ENCODE data around the gene POLRMT.

The POLRMT gene

GRCh38 chr19:584240-585001 is 48.9 kb downstream of the POLRMT start:
- no peak for DNase-seq (ENCODE audit: extremely low read depth, low read depth)
- TF ChIP-seq, protein P1, sequence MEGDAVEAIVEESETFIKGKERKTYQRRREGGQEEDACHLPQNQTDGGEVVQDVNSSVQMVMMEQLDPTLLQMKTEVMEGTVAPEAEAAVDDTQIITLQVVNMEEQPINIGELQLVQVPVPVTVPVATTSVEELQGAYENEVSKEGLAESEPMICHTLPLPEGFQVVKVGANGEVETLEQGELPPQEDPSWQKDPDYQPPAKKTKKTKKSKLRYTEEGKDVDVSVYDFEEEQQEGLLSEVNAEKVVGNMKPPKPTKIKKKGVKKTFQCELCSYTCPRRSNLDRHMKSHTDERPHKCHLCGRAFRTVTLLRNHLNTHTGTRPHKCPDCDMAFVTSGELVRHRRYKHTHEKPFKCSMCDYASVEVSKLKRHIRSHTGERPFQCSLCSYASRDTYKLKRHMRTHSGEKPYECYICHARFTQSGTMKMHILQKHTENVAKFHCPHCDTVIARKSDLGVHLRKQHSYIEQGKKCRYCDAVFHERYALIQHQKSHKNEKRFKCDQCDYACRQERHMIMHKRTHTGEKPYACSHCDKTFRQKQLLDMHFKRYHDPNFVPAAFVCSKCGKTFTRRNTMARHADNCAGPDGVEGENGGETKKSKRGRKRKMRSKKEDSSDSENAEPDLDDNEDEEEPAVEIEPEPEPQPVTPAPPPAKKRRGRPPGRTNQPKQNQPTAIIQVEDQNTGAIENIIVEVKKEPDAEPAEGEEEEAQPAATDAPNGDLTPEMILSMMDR (IDR thresholded peaks at IDR 0.05; ENCODE audit: low read depth, low read length) = peak; percentile 85

GRCh38 chr19:583968-584239 is 49.4 kb downstream of the POLRMT start:
- TF ChIP-seq, protein P1 (IDR thresholded peaks at IDR 0.05; ENCODE audit: low read depth, low read length) = no peak
- no peak for DNase-seq (ENCODE audit: extremely low read depth, low read depth)

- TF ChIP-seq, protein P1 (IDR thresholded peaks at IDR 0.05; ENCODE audit: low read depth, low read length) = no peak
- DNase-seq (ENCODE audit: extremely low read depth, low read depth) = no peak
These were observed 50.0 kb downstream of the POLRMT start for GRCh38 chr19:583198-583967.

DNA sequence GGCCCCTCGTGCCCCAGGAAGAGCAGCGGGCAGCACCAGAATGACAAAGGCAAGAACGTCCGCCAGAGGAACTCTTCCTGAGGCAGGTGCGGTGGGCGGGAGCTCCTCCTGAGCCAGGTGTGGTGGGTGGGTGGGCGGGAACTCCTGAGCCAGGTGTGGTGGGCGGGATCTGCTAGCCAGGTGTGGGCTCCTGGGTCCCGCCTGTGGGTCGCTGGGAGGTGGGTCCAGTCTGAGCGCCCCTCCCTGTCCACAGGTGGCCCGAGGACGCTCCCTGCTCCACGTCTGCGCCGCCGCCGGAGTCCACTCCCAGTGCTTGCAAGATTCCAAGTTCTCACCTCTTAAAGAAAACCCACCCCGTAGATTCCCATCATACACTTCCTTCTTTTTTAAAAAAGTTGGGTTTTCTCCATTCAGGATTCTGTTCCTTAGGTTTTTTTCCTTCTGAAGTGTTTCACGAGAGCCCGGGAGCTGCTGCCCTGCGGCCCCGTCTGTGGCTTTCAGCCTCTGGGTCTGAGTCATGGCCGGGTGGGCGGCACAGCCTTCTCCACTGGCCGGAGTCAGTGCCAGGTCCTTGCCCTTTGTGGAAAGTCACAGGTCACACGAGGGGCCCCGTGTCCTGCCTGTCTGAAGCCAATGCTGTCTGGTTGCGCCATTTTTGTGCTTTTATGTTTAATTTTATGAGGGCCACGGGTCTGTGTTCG is 50.7 kb downstream of the POLRMT start:
- TF ChIP-seq, protein P1 (IDR thresholded peaks at IDR 0.05; ENCODE audit: low read depth, low read length) = no peak
- DNase-seq (ENCODE audit: extremely low read depth, low read depth) = no peak

- no peak for DNase-seq (ENCODE audit: extremely low read depth, low read depth)
- TF ChIP-seq, protein P1 (IDR thresholded peaks at IDR 0.05; ENCODE audit: low read depth, low read length) = no peak
These were observed 51.8 kb downstream of the POLRMT start for GRCh38 chr19:581399-582111.

GRCh38 chr19:580274-580835 is 53.0 kb downstream of the POLRMT start:
- TF ChIP-seq, protein P1 (IDR thresholded peaks at IDR 0.05; ENCODE audit: low read depth, low read length) = no peak
- DNase-seq (ENCODE audit: extremely low read depth, low read depth) = no peak

Measured in AG09319 (cell line).